ENCODE measurements around the gene SLC22A4.

The SLC22A4 gene

DNA sequence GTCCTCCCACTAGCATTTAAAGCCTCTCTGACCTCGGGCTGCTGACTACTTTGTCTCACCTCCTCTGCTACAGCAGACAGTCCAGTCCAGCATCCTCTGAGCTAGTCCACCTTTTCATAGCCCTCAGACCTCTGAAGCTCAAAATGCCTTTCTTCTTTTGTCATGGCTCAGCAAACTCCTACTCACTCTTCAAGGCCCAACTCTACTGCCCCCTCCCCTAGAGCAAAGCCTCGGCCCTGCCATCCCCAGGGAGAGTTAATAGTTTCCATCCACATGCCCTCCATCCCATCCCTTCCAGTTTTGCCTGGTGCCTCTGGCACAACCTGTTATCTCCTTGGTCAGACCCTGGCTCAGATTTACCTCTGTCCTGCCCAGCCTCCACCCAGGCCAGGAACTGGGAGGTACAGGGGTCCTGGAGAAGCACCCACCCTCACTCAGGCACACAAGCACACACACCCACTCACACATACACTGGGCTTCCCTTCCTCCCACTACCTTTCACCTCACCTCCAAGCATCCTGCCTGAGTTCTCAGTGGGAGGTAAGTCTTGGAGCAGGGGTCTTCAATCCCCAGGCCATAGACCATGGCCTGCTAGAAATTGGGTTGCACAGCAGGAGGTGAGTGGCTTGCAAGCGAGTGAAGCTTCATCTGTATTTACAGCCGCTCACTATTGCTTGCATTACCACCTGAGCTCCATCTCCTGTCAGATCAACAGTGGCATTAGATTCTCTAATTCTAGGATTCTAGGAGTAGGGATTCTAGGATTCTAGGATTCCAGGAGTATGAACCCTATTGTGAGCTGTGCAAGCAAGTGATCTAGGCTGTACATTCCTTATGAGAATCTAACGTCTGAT is 18.6 kb upstream of the SLC22A4 start:
- DNase-seq: no peak

DNA sequence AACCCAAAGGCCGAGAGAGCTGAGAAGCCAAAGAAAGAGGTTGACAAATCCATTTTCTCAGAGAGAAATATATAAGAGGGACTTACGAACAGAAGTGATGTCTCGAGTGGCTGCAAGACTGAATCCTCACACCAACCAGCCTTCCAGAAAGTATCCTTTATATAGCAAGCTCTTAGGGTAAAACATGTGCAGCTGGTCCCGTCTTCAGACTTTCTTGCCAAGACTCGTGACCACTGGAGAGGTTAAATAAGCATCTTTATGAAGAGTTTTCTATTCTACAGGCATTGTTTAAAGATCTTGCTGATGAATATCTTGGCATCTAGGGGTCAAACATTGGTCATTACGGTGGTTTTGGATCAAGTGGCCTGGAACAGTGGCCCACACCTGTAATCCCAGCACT is 16.9 kb upstream of the SLC22A4 start:
- no peak for DNase-seq

DNA sequence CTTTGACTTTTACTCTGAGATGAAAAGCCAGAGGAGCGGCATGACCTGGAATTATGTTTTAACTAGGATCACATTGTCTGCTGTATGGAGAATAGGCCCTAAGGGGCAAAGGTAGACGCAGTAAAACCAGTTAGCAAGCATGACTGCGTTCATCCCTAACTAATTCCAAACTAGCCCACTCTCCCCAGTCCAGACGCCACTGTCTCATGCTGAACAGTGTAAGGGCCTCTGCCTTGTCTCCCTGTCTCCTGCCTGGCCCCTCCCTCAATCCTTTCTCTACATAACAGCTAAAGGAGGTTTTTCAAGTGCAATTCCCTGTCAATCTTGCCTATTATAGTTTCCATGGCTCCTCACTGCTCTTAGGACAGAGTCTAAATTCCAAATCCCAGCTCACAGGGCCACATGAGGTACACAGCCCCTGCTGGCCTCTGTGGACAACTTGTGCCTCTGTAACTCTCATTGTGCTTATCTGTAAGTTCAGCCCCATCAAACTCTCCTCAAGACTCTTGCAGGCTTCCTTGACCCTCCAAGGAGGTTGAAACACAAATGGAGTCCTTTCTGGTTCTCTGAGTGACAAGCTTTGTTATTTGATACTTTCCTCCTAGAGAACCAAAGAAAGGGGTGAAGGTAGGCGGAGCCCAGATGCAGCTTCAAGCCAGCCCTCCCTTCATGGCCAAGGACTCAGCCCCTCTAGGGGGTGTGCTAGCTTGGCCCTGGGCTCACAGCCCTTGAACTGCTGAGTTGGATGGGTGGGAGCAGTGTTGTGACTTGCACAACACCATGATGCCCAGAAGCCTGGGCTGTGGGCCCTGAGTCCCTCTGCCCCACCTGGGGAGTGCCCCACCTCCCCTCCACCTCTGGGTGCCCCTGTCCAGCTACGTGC is 16.0 kb upstream of the SLC22A4 start:
- DNase-seq: no peak

DNA sequence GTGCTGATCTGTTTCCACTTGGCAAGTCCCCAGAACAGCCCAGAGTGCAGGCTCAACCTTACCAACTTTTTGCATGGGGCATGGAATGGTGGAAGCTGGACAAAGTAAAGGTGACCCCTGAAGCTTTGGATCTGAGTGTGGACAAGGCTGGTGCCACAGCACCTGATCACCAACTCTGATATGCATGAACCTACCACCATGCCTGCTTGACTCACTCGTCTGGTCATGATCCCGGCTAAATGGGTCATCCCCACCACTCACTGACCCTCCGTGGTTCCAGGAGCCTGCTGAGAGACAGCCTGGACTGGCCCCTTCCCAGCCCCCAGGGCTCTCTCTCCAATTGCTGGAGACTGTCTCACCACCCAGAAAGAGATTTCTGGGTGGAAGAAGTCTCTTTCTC is 14.4 kb upstream of the SLC22A4 start:
- no peak for DNase-seq

- no peak for DNase-seq
Observed at GRCh38 chr5:132280371-132281240, 13.6 kb upstream of the SLC22A4 start.

DNA sequence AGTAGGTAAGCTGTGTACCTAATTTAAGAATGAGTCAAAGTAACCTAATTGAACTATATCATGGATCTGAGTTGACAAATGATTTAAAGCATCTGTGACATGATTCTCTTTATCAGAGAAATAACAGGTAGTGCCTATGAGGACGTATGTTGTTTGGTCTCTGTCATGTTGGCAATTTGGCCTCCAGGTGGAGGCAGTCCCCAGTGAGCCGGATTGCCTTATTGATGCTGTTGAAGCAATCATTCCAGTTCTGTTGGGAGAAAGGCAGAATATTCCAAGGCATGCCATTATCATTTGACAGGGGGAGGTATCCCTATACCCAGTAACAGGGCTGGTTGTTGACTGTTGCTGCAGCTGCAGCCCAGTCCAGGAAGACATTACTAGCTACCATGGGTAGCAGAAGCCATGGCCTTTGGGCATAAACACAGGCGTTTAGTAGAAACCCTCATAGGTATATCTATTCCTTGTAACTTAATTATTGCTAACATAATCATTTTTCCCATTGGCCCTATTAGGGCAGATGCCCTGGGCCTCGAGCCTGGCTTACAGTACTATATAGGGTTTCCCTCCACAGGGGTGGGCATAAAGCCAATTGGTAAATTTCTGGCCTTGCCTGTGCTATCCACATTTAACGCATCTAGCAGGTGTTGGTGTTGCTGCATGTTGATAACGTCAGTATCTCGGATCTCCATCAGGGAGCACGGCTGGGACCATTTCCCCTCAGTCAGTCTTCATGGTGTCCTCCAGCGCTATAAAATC is 12.2 kb upstream of the SLC22A4 start:
- no peak for DNase-seq

GRCh38 chr5:132283423-132284043 is 10.7 kb upstream of the SLC22A4 start:
- DNase-seq: no peak

GRCh38 chr5:132289097-132289496 is 5.1 kb upstream of the SLC22A4 start:
- no peak for DNase-seq

- no peak for DNase-seq
Observed at GRCh38 chr5:132291026-132291425, 3.2 kb upstream of the SLC22A4 start.

DNA sequence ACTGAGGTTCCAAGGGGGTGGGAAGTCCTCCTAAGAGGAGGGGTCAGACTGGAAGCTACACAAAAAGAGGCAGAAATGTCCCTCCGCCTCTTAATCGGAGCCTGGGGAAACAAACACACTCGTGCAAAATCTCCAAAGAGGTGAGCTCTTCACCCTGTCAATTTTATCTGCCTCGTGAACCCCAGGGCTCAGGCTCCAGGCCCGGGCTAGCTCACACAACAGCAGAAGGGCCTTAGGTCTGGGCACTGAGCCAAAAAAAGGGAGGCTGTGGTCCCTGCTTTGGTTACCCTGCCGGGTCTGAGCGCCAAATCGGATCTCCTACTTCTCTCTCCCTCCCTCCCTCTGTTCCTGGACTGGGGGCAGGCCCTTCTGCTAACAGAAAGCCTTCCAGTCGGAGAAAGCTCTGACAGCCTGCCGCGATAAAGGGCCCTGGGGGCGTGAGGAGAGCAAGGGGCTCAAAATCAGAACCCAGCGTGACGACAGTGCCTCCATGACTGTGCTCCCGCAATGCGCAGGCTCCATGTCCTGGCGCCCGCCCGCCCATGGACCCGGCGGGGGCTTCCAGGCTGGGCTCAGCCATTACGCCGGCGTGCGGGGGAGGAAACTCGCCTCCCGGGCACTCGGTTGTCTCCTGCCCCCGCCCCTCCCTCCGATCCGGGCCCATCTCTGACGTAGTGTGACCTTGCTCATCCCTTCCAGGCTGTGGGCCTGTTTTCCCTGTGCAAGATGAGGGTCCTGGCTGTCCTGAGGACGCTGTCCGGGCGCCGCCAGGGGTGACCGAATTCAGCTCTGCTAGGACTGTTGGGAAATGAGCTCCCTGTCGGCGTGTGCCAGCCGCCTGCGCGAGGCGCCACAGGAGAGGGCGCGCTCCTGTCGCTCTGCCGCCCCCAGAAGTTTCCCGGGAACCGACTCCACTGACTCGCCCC is 865 bp upstream of the SLC22A4 start:
- DNase-seq: peak; percentile 59

- peak; percentile 78 for DNase-seq
Observed at GRCh38 chr5:132294728-132295504, 722 bp downstream of the SLC22A4 start.

DNA sequence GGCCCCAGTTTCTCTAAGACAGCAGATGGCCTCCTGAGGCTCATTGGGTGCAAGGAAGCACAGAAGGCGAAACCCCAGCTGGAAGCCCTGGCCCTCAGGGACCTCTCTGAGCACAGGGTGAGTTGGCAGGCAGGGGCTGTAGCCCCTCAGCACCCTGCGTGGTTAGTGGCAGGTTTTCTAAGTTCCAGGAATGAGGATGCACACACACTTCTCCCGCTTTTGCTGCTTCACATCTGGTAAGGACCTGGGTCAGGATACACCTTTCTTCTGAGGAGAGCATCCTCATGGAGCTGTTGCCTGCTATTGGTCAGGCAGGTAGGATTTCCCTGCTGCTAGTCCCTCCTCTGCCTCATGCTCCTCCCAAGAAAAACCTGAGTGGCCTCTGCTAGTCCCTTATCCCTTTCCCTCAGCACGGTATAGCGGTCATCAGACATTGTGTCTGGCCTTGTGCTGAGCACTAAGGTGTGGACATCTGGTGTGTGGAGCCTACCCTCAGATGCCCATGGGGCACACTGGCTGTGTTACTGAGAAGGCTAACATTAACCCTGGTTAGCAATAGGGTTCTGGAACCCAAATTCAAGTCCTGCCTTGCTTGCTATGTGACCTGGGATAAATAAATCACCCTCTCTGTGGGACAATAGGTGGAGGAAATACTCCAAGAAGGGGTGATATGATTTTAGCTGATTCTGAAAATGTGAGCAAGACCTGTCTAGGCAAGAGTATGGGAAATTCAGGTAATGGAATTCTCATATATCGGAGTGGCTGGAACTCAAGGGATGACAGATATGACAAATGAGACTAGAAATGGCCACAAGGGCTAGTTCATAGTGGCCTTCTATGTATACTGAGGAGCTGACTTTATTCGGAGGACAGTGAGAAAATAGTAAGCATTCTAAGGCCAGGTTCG is 1.6 kb downstream of the SLC22A4 start:
- DNase-seq: no peak

GRCh38 chr5:132296412-132297016 is 2.3 kb downstream of the SLC22A4 start:
- DNase-seq: peak; percentile 3

DNA sequence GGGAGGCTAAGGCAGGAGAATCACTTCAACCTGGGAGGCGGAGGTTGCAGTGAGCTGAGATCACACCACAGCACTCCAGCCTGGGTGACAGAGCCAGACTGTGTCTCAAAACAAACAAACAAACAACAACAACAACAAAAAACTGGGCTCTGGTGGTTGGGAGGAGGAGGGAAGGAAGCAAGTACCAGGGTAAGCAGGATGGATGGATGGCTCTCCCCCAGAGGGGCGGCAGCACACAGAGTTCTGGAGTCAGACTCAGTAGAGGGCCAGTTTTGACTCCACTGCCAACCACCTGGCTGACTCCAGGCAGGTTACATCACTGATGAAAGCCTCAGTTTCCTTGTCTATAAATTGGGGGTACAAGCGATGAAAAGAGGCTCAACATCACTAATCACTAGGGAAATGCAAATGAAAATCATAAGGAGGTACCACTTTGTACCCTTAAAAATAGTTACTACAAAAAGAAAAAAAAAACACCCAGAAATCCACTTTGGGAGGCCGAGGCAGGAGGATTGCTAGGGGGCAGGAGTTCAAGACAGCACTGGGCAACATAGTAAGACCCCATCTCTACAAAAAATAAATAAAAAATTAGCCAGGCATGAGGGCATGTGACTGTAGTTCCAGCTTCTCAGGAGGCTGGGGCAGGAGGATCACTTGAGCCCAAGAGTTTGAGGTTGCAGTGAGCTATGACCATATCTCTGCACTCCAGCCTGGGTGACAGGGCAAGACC is 3.2 kb downstream of the SLC22A4 start:
- DNase-seq: no peak

GRCh38 chr5:132298298-132299212 is 4.4 kb downstream of the SLC22A4 start:
- peak; percentile 9 for DNase-seq

- no peak for DNase-seq
Observed at GRCh38 chr5:132299917-132300316, 5.7 kb downstream of the SLC22A4 start.

Data from GF-D8 (cell line).